ENCODE measurements around the gene RRP8. TPM values are rescaled to one million over a fixed set of nuclear protein-coding genes. Genes with fewer than 3 reads are reported as not detected.

The RRP8 gene
- total and polyA plus RNA-seq, 10 of the 15 experiments (the other 5 are each of a cell fraction or from before 2014, with no cell fraction given): 4.7 to 51.2 (median 23.9) TPM

DNA sequence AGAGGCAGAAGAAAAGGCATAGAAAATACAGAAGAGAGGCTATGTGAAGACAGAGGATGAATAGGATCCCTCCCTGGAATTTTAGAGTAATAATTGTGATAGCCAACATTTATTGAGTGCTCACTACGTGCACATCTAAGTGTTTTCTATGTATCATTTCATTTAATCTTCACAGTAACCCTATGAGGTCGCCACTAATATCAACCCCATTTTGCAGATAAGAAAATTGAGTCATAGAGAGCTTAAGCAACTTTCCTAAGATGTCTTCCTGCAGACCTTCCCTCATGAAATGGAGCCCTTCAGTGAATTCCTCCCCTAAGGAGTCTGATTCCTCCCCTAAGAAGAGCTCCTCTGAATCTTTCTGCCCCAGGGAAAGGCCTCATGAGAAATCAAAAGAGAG is 38.1 kb downstream of the RRP8 start:
- SMC1A ChIA-PET (ENCODE audit: uncharacterized antibody, unreplicated experiment): no interaction called here
- POLR2A ChIA-PET: no interaction called here
- no peaks in the 10 kb centered on the region for H3K4me1 ChIP-seq (ENCODE audit: control insufficient read depth, insufficient read depth, low read length)
- no peak overlapping the region for H3K4me2 ChIP-seq (ENCODE audit: control insufficient read depth, insufficient read depth)
- FAIRE-seq: no peak
- H3K36me3 ChIP-seq (ENCODE audit: control insufficient read depth in 2 of 2, insufficient read depth in 2 of 2, low read length in 1 of 2): no peaks in the 10 kb centered on the region
- H4K20me1 ChIP-seq (ENCODE audit: control insufficient read depth, insufficient read depth): no peaks in the 10 kb centered on the region
- BruUV-seq (replicated peaks): no TSS peak
- no peak for ATAC-seq
- CTCF ChIA-PET: no interaction called here
- no peaks in the 10 kb centered on the region for H3K79me2 ChIP-seq (ENCODE audit: control insufficient read depth, insufficient read depth, low read length)
- no peak overlapping the region for H3K9ac ChIP-seq (ENCODE audit: control insufficient read depth, insufficient read depth, low read length)
- TF ChIP-seq ZNF207 (IDR thresholded peaks at IDR 0.05; ENCODE audit: borderline replicate concordance): no peak
- TF ChIP-seq PAX5 (IDR thresholded peaks at IDR 0.05; ENCODE audit: borderline replicate concordance, low read depth, low read length): no peak
- no peak for TF ChIP-seq EED (IDR thresholded peaks at IDR 0.05; ENCODE audit: low read depth)
- TF ChIP-seq TCF3 (IDR thresholded peaks at IDR 0.05; ENCODE audit: borderline replicate concordance, insufficient read depth, low read depth, low read length): no peak
- TF ChIP-seq, protein P1, sequence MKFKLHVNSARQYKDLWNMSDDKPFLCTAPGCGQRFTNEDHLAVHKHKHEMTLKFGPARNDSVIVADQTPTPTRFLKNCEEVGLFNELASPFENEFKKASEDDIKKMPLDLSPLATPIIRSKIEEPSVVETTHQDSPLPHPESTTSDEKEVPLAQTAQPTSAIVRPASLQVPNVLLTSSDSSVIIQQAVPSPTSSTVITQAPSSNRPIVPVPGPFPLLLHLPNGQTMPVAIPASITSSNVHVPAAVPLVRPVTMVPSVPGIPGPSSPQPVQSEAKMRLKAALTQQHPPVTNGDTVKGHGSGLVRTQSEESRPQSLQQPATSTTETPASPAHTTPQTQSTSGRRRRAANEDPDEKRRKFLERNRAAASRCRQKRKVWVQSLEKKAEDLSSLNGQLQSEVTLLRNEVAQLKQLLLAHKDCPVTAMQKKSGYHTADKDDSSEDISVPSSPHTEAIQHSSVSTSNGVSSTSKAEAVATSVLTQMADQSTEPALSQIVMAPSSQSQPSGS (IDR thresholded peaks at IDR 0.05; ENCODE audit: low read length): no peak
- TF ChIP-seq, protein P2, sequence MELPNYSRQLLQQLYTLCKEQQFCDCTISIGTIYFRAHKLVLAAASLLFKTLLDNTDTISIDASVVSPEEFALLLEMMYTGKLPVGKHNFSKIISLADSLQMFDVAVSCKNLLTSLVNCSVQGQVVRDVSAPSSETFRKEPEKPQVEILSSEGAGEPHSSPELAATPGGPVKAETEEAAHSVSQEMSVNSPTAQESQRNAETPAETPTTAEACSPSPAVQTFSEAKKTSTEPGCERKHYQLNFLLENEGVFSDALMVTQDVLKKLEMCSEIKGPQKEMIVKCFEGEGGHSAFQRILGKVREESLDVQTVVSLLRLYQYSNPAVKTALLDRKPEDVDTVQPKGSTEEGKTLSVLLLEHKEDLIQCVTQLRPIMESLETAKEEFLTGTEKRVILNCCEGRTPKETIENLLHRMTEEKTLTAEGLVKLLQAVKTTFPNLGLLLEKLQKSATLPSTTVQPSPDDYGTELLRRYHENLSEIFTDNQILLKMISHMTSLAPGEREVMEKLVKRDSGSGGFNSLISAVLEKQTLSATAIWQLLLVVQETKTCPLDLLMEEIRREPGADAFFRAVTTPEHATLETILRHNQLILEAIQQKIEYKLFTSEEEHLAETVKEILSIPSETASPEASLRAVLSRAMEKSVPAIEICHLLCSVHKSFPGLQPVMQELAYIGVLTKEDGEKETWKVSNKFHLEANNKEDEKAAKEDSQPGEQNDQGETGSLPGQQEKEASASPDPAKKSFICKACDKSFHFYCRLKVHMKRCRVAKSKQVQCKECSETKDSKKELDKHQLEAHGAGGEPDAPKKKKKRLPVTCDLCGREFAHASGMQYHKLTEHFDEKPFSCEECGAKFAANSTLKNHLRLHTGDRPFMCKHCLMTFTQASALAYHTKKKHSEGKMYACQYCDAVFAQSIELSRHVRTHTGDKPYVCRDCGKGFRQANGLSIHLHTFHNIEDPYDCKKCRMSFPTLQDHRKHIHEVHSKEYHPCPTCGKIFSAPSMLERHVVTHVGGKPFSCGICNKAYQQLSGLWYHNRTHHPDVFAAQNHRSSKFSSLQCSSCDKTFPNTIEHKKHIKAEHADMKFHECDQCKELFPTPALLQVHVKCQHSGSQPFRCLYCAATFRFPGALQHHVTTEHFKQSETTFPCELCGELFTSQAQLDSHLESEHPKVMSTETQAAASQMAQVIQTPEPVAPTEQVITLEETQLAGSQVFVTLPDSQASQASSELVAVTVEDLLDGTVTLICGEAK (IDR thresholded peaks at IDR 0.05; ENCODE audit: borderline replicate concordance): no peak
- TF ChIP-seq ZNF622 (IDR thresholded peaks at IDR 0.05): no peak
- TF ChIP-seq ESRRA (IDR thresholded peaks at IDR 0.05; ENCODE audit: low read length): no peak
- TF ChIP-seq, protein P3, sequence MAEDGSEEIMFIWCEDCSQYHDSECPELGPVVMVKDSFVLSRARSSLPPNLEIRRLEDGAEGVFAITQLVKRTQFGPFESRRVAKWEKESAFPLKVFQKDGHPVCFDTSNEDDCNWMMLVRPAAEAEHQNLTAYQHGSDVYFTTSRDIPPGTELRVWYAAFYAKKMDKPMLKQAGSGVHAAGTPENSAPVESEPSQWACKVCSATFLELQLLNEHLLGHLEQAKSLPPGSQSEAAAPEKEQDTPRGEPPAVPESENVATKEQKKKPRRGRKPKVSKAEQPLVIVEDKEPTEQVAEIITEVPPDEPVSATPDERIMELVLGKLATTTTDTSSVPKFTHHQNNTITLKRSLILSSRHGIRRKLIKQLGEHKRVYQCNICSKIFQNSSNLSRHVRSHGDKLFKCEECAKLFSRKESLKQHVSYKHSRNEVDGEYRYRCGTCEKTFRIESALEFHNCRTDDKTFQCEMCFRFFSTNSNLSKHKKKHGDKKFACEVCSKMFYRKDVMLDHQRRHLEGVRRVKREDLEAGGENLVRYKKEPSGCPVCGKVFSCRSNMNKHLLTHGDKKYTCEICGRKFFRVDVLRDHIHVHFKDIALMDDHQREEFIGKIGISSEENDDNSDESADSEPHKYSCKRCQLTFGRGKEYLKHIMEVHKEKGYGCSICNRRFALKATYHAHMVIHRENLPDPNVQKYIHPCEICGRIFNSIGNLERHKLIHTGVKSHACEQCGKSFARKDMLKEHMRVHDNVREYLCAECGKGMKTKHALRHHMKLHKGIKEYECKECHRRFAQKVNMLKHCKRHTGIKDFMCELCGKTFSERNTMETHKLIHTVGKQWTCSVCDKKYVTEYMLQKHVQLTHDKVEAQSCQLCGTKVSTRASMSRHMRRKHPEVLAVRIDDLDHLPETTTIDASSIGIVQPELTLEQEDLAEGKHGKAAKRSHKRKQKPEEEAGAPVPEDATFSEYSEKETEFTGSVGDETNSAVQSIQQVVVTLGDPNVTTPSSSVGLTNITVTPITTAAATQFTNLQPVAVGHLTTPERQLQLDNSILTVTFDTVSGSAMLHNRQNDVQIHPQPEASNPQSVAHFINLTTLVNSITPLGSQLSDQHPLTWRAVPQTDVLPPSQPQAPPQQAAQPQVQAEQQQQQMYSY (CRISPR knock-in tag; IDR thresholded peaks at IDR 0.05): no peak
- no peak for TF ChIP-seq ATF7 (IDR thresholded peaks at IDR 0.05; ENCODE audit: low read depth)
- H3K27me3 ChIP-seq (replicated peaks in 1 of 2; ENCODE audit: control insufficient read depth in 2 of 2, insufficient read depth in 2 of 2, low read length in 1 of 2): no peaks in the 10 kb centered on the region
- no peak overlapping the region for H3K27ac ChIP-seq (ENCODE audit: control insufficient read depth, insufficient read depth)
- DNase-seq (ENCODE audit: low read depth, low spot score): no peak
- H3K4me3 ChIP-seq: no peak overlapping the region
- WGBS (ENCODE audit: insufficient coverage, insufficient replicate concordance, low lambda C conversion rate, missing lambda C conversion rate): 38% methylated on average over 2 of the region's 2 CpGs
- in situ Hi-C loops (cut with MboI) (no loop called here), intact Hi-C loops (cut with micrococcal nuclease; ENCODE audit: unreplicated experiment) (no loop called here)
- RAD21 ChIA-PET (ENCODE audit: unreplicated experiment): no interaction called here
- H2AFZ ChIP-seq (ENCODE audit: control insufficient read depth, low read depth, low read length): no peak overlapping the region
- H3K9me3 ChIP-seq (replicated peaks; ENCODE audit: control insufficient read depth, insufficient read depth, low read length): no peaks in the 10 kb centered on the region

Measured in GM12878 (cell line).